NCI-H524 treated with DMSO at 0.1 percent for 48 hours (cell line): ENCODE data around the gene LYRM4.
A peak's percentile ranks its signal among the peaks of the same experiment; 100 is the strongest.

Experiments used
- DNase-seq: peaks from one replicate; lab custom pipeline; 2025; lab: John Stamatoyannopoulos, UW

Gene LYRM4

GRCh38 chr6:5205877-5206850 is 54.6 kb downstream of the LYRM4 start:
- DNase-seq: no peak

GRCh38 chr6:5205035-5205507 is 55.7 kb downstream of the LYRM4 start:
- no peak for DNase-seq

- DNase-seq: no peak
These were observed 56.4 kb downstream of the LYRM4 start for GRCh38 chr6:5204376-5204775.

- DNase-seq: peak; percentile 88
These were observed 57.2 kb downstream of the LYRM4 start for GRCh38 chr6:5203546-5203945.

GRCh38 chr6:5202941-5203340 is 57.8 kb downstream of the LYRM4 start:
- no peak for DNase-seq

- DNase-seq: no peak
These were observed 58.5 kb downstream of the LYRM4 start for GRCh38 chr6:5202206-5202605.

- DNase-seq: peak; percentile 39
These were observed 59.5 kb downstream of the LYRM4 start for GRCh38 chr6:5201271-5201670.

GRCh38 chr6:5199702-5200101 is 61.0 kb downstream of the LYRM4 start:
- no peak for DNase-seq

GRCh38 chr6:5199283-5199682 is 61.5 kb downstream of the LYRM4 start:
- no peak for DNase-seq

- no peak for DNase-seq
These were observed 63.7 kb downstream of the LYRM4 start for GRCh38 chr6:5197084-5197483.

GRCh38 chr6:5192135-5192794 is 68.5 kb downstream of the LYRM4 start:
- no peak for DNase-seq

- DNase-seq: no peak
These were observed 69.0 kb downstream of the LYRM4 start for GRCh38 chr6:5191722-5192121.

GRCh38 chr6:5191222-5191621 is 69.5 kb downstream of the LYRM4 start:
- DNase-seq: no peak

GRCh38 chr6:5190507-5190906 is 70.2 kb downstream of the LYRM4 start:
- DNase-seq: no peak

- DNase-seq: no peak
These were observed 72.1 kb downstream of the LYRM4 start for GRCh38 chr6:5188646-5189045.

- DNase-seq: no peak
These were observed 75.9 kb downstream of the LYRM4 start for GRCh38 chr6:5184878-5185277.

GRCh38 chr6:5184218-5184617 is 76.5 kb downstream of the LYRM4 start:
- DNase-seq: no peak

GRCh38 chr6:5181510-5182317 is 79.0 kb downstream of the LYRM4 start:
- no peak for DNase-seq

GRCh38 chr6:5180636-5181035 is 80.1 kb downstream of the LYRM4 start:
- DNase-seq: no peak

GRCh38 chr6:5179917-5180316 is 80.8 kb downstream of the LYRM4 start:
- no peak for DNase-seq

GRCh38 chr6:5178806-5179205 is 81.9 kb downstream of the LYRM4 start:
- DNase-seq: no peak

- no peak for DNase-seq
These were observed 85.1 kb downstream of the LYRM4 start for GRCh38 chr6:5175635-5176034.
